GM23338 (cell line): ENCODE results near the gene LCP2.

Experiments
- CTCF ChIP-seq, 2 experiments: fragments of 200-600 bp in 1 of 2; sonication (generic) in 1 of 2; conservative IDR thresholded peaks; 2 replicates each; pipeline versions ENCODE4 v1.5.1 to v1.6.1; 2016 to 2017; ENCODE audit warnings: antibody characterized with exemption in 2 of 2, low read depth in 2 of 2, mild to moderate bottlenecking in 2 of 2, moderate library complexity in 1 of 2
- EZH2 ChIP-seq: fragments of 200-600 bp; sonication (generic); IDR thresholded peaks from one replicate; pipeline ENCODE4 v1.8.0; 2017; ENCODE audit warnings: antibody characterized with exemption, mild to moderate bottlenecking, low read depth; ENCODE audit not compliant: unreplicated experiment
- ZNF331 ChIP-seq: fragments of 250-450 bp; sonication (Bioruptor Pico); IDR thresholded peaks from 2 replicates; pipeline ENCODE4 v1.5.0; 2020; ENCODE audit warnings: low read depth, mild to moderate bottlenecking, moderate library complexity

- TF ChIP-seq CTCF (conservative IDR thresholded peaks at IDR 0.05; ENCODE audit: low read depth in 2 of 2) (no peak), EZH2 (no peak), ZNF331 (CRISPR knock-in tag) (no peak)
Observed at GRCh38 chr5:170248172-170248930, 49.2 kb downstream of the LCP2 start.
